NCI-H2227 (cell line): Measurements from ENCODE around the gene ABHD16A.
A peak's percentile ranks its signal among the peaks of the same experiment; 100 is the strongest.
"Not testable (repeated sequence)": the region's sequence is repeated elsewhere in the genome, so short reads cannot be mapped to it uniquely, and the experiment has no call there.

Source experiments
- DNase-seq: peaks from one replicate; lab custom pipeline; 2025; ENCODE audit not compliant: unreplicated experiment; lab: John Stamatoyannopoulos, UW

The ABHD16A gene

DNA sequence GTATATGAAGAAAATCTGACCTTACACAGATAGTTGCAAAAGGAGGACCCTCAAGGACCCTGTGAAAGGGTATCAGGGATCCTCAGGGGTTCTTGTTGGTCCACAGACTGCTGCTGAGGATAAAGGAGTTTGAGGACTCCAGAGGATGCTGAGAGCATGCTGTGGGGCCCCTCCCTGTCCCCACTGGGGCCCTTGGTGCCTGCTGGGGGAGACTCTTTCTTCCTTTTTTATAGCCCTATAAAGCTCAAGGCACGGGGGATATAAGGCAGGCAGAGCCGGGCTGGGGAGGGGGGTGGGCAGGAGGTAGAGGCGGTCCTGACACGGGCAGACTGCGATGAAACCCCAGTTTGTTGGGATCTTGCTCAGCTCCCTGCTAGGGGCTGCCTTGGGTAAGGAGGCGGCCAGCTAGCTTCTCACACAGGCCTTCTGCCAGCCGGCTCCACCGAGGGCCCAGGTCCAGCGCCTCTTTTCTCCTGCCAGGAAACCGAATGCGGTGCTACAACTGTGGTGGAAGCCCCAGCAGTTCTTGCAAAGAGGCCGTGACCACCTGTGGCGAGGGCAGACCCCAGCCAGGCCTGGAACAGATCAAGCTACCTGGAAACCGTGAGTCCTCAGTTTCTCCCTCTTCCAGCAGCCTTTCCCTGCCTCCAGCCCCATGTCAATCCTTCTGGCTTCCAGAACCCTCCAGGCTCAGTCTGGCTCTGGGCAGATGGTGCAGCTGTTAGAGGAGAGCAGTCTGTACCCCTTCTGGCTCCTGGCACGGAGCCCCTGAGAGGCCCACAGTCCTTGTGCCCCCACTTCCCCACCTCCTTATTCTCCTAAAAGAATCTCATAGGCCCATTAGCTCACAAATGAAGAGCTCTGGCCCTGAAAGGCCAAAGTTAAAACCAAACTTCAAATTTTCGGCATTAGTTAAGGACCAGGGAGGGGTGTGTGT lies 12.2 kb upstream of the ABHD16A start, which contains the start of gene LY6G6D:
LY6G6D (plus strand) TSS at position 327 of the 937 bp plus-strand sequence; CDS start at position 335, 8 bp downstream.
- DNase-seq: no peak

- peak; percentile 80 for DNase-seq
These were observed 11.0 kb upstream of the ABHD16A start for GRCh38 chr6:31713991-31714684.

- no peak for DNase-seq
These were observed 10.3 kb upstream of the ABHD16A start for GRCh38 chr6:31713465-31713864.

GRCh38 chr6:31712296-31712695 lies 9.2 kb upstream of the ABHD16A start:
- no peak for DNase-seq

DNA sequence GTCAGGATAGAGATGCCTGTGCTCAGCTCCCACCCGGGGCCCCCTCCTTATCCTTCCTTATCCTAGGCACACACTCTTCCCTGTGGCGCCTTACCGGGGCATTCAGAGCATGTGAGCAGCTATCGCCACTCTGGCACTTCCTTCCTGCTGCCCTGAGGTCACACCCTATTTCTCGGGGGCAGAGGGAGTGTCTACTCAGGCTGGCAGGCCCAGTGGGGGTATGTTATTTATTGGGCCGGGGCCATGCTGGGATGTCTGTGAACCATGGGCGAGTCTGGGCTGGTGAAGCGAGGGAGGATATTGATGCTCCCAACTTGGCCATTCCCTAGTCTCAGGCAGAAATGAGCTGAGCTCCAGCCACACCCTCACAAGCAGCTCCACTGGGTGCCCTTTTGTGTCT lies 8.1 kb upstream of the ABHD16A start:
- no peak for DNase-seq

DNA sequence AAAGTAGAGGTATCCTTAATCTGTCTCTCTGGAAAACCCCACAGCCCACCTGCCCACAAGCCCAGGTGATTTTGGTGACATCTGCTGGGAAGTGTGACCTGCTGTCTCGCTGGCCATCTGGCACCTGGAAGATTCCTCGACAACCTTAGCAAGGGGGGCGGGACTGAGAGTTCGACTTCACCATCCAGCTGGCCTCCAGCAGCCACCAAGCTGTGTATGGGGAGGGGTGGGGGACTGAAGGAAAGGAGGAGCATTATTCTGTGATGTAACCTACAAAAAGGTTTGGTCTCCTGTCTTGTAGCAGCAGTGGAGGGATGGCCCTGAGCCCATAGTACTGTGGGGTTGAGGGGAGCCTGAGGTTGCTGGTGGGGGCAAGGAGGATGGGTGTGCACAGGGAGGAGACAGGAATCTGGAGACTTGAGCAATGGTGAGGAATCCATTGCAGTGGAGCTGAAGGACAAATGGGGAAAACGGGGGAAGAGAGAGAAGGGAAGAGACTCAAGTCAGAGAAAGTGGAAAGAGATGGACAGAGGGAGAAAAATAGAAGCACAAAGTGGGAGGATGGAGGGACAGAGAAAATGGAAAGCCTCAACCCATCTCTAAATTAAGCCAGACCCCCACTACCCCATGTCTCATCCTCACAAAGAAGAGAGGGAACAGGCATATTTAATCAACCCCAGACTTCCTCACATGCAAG lies 7.5 kb upstream of the ABHD16A start:
- no peak for DNase-seq

DNA sequence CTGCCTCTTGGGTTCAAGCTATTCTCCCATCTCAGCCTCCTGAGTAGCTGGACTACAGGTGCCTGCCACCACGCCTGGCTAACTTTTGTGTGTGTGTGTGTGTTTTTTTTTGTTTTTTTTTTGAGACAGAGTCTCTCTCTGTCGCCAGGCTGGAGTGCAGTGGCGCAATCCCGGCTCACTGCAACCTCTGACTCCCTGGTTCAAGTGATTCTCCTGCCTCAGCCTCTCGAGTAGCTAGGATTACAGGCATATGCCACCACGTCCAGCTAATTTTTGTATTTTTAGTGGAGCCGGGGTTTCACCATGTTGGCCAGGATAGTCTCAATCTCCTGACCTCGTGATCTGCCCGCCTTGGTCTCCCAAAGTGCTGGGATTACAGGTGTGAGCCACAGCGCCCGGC lies 6.0 kb upstream of the ABHD16A start:
- DNase-seq: not testable (repeated sequence)

- DNase-seq: no peak
These were observed 5.1 kb upstream of the ABHD16A start for GRCh38 chr6:31708224-31708623.

DNA sequence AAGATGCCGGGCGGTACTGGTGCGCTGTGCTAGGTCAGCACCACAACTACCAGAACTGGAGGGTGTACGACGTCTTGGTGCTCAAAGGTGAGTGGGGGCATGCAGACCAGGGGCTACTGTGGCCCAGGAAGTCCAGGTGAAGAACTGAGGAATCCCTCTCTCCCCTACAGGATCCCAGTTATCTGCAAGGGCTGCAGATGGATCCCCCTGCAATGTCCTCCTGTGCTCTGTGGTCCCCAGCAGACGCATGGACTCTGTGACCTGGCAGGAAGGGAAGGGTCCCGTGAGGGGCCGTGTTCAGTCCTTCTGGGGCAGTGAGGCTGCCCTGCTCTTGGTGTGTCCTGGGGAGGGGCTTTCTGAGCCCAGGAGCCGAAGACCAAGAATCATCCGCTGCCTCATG lies 4.6 kb upstream of the ABHD16A start:
- DNase-seq: no peak

DNA sequence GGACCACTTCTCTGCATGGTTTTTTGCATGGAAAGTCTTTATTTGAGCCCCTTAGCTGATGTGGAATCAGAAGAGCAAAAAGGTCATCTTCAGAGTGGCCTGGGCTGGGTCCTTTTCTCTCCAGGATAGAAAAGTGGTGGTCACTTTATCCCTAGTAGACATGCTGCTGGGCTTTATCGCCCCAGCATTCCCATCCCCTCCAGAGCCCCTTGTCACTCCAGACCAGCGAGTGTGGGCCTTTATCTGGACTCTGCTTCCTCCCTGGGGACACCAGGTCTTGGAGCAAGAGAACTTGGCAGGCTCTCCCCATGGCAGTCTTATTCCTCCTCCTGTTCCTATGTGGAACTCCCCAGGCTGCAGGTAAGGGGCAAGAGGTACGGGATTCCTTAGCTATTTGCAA lies 3.5 kb upstream of the ABHD16A start, which contains the start of gene LY6G6F:
LY6G6F (plus strand) TSS at position 268 of the 400 bp plus-strand sequence; CDS start at position 309, 41 bp downstream.
- DNase-seq: no peak

GRCh38 chr6:31705931-31706330 lies 2.8 kb upstream of the ABHD16A start:
- DNase-seq: no peak

- no peak for DNase-seq
These were observed 712 bp downstream of the ABHD16A start for GRCh38 chr6:31702405-31702818.

- DNase-seq: no peak
These were observed 1.3 kb downstream of the ABHD16A start for GRCh38 chr6:31701666-31702404.

- no peak for DNase-seq
These were observed 2.3 kb downstream of the ABHD16A start for GRCh38 chr6:31700740-31701401.

GRCh38 chr6:31697555-31697954 lies 5.6 kb downstream of the ABHD16A start:
- no peak for DNase-seq

- no peak for DNase-seq
These were observed 9.6 kb downstream of the ABHD16A start for GRCh38 chr6:31693535-31693934.

- no peak for DNase-seq
These were observed 10.2 kb downstream of the ABHD16A start for GRCh38 chr6:31692886-31693285.

- DNase-seq: no peak
These were observed 10.8 kb downstream of the ABHD16A start for GRCh38 chr6:31692353-31692752.

DNA sequence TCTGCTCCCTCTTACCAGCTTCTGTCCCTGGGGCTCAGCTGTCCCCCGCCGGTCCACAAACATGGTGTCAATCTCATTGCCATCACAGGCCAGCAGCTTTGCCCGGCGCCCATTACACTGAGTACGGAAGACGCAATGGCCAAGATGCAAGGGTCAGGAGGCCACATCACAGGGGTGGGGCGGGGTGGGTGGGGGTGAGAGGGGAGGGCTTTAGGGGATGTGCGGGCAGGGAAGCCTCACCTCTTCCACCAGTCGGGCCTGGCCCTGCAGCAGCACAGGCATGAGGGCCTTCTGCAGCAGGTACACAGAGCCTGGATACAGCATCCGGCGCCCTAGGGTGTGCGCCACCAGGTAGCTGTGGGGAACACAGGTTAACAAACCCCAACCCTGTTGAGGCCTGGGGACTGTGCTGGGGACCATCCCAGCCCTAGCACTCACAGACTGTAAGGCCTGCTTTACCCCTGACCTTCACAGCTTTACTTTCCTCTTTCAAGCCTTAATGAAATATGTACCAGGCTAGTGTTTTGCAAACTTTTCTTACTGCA lies 11.5 kb downstream of the ABHD16A start:
- DNase-seq: no peak

DNA sequence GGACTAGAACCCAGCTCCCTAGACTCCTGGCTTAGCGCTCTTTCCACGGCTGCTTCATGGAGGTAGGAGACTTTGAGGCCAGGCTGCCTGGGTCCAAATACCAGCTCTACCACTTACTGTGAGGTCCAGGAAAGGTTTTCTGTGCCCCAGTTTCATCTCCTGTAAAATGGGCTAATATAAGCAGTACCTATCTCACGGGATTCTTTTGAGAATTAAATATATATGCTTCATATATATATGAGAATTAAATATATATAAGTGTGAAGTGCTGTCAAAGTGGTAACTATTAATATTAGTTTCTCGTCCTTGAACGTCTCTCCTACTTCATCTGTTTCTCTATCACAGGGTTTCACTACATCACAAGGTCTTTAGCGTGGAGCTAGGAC lies 12.1 kb downstream of the ABHD16A start:
- no peak for DNase-seq
